ENCODE measurements around the gene PRR12.

Gene PRR12

DNA sequence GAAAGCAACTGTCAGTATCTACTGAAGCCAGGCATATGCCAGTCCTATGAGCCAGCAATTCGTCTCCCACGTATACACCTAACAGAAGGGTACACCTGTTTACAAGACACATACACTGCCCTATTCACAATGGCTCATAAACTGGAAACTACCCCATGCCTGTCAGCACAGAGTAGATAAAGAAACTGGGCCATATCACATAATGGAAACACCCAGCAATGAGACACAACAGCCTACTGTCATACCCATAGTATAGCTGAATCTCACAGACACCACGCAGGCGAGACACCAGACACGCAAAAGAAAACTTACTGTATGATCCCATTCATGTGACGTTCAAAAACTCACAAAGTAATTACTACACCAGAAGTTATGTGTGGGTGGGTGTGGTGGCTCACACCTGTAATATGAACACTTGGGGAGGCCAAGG lies 26.4 kb upstream of the PRR12 start:
- DNase-seq, result no peak

DNA sequence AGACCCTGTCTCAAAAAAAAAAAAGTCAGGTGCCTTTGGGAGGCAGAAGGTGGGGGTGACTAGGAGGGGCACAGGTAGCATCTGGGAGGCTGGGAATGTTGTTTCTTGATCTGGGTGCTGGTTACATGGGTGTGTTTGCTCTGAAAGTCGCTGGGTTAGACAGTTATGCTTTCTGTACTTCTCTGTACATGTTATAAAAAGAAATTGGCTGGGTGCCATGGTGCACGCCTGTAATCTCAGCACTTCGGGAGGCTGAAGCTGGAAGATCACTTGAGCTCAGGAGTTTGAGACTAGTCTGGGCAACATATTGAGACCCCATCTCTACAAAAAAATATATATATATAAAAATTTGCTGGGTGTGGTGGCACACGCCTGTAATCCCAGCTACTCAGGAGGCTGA lies 25.7 kb upstream of the PRR12 start:
- no peak for DNase-seq

DNA sequence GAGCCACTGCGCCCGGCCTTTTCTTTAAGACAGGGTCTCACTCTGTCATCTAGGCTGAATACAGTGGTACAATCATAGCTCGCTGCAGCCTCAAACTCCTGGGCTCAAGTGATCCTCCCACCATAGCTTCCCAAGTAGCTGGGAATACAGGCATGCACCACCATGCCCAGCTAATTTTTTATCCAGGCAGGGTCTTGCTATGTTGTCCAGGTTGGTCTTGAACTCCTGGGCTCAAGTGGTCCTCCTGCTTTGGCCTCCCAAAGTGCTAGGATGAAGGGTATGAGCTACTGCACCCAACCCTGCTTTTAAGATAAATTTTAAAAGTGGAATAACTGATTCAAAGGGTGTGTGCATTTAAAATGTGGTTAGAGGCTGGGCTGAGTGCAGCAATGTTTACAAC lies 24.7 kb upstream of the PRR12 start:
- DNase-seq, result no peak

DNA sequence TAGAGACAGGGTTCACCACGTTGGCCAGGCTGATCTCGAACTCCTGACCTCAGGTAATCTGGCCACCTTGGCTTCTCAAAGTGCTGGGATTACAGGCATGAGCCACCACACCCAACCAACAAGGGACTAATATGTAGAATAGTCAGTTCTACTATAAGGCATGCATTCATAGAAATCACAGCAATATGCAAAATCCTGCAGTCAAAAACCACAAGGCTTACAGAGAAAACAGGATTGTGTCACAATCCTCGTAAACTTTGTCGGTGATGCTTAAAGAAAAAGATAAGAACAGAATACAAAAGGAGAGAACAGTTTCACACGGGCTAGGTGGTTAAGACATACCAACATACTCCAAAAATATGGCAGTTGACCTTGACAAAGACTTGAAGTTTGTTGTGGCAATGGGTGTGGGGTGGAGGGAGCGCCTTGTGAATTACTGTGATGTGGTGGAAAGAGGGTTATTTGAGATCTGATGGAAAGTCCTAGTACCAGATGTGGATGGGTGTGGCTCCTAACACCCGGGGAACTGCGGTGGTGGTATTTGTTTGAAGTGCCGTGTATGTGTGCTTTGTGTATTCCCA lies 23.0 kb upstream of the PRR12 start:
- no peak for DNase-seq

DNA sequence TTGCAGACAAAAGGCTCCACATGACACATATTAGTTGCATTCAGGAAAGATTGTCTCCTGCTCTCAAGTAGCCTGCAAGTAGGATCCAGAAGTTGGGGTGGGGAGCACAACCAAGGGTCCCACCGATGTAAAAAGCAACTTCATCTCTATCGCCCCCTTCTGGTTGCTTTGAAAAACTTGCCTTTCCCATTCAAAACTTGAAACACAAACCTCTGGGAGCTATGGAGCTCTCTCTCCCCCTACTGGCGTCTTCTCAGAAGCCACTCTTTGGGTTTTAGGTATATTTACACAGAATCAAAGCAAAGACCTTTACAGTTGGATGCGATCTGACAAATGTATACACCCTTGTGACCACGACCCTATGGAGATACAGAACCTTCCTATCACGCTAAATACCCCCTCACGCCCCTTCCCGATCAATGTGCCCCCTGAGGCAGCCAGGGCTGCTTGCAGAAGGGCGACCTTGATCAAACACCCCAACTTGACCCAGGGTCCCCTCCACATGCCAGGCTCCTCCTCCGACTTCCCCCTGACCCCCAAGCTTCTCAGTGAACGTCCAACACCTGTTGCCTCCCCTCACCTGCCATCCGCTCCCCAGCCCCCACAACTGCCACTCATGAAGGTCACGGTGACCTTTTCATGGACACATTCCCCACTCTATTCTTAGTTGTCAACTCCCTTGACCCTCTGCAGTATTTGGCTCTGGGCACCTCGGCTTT lies 20.7 kb upstream of the PRR12 start:
- peak; percentile 72 for DNase-seq

DNA sequence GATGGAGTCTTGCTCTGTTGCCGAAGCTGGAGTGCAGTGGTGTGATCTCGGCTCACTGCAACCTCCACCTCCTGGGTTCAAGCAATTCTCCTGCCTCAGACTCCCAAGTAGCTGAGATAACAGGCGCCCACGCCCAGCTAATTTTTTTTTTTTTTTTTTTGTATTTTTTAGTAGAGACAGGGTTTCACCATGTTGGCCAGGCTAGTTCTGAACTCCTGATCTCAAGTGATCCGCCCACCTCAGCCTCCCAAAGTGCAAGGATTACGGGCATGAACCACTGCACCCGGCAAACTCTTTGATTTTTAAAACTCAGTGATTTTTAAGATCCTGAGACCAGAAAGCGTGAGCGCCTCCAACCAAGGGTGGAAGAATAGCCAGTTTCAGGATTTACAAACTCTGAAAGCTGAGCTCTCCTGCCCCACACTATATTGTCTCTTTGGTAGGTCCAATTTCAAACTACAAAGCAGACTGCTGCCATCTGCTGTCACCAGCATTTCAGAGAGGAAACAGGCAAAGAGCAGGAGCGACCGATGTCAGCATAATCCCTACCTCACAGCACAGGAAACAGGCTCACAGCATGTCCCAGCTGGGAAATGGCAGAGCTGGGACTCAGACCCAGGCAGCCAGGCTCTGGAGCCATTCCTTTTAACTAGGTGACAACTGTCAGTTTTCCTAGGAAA lies 19.8 kb upstream of the PRR12 start:
- DNase-seq, result peak; percentile 18

DNA sequence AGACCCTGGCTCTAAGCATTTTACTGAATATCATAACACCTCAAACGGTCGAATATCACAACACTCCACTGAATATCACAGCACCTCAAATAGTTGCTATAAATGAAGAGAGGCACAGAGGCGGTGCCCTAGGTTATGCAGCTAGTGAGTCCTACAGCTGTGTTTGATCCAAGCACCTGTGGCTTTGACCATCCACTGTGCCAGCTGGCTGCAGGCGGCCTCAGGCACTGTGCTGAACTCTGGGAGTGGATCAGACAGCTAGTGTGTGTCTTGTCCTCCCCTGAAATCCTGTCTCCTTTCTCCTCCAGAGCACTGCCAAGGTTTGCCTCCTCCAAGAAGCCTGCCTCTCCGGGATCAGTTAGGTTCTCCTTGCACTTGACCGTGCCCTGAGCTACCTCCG lies 18.0 kb upstream of the PRR12 start:
- DNase-seq, result no peak

DNA sequence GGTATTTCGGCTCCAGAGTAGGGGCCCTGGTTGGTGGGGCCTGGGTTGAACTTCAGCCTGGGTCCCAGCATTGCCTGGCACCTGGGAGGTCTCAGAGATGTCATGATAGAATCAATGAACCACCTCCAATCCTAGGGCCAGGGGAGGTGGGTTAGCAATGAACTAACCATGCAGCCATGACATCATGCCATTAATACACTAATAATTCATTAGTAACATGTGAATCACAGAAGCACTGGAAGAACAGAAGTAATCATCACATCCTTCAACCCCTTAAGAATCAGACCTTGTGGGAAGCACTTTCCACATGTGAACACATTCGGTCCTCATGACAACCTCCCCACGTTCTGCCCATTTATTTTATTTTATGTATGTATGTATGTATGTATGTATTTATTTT lies 17.6 kb upstream of the PRR12 start:
- DNase-seq, result no peak

DNA sequence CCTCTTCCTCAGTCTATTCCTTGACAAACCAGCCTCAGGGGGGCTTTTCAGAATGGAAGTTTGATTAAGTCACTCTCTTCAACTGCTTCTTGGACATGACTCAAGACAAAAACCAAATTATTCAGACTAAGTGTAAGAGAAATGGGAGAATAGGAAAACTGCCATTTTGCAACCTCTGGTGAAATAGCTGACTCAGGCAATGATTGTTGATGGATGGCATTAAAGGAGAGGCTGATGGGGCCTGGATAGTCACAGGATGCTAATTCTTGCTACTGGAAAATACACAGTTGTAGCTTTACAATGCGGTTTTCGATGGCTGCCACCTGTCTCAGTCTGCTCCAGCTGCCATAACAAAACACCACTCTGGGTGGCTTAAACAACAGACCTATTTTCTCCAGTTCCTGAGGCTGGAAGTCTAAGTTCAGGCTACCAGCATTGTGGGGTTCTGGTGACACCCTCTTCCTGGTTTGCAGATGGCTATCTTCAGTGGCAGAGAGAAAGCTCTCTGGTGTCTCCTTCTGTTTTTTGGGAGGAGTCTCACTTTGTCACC lies 16.7 kb upstream of the PRR12 start:
- no peak for DNase-seq

DNA sequence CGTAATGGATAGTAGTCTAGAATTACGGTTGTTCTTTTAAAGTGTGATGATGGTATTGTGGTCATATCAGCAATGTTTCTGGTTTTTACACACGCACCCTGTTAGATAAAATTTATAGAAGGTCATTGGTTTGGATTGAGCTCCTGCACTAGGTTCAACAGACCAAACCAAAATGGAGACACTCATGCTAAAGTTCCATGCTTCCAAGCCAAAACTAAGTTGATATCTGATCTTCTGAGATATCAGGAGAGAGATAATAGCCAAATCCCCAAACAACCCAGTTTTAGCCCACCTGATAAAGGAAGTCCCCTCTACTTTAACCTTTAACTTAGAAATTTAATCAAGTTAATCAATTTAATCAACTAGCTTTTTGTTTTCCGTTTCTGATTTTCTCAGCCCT lies 11.8 kb upstream of the PRR12 start:
- no peak for DNase-seq

DNA sequence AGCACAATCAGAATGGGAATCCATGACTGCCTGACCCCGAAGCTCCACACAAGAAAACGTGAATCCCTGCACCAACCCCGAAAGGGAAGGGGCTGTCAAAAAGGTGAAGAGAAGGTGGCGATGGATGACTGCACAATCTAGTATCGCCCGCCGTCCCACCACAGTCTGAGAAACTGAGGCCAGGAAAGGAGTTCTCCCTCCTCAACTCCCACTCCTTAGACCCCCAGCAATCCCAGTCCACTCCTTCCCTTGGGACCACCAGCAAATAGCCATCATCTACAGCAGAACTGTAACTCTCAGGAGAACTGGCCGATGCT lies 11.1 kb upstream of the PRR12 start:
- DNase-seq, result no peak

DNA sequence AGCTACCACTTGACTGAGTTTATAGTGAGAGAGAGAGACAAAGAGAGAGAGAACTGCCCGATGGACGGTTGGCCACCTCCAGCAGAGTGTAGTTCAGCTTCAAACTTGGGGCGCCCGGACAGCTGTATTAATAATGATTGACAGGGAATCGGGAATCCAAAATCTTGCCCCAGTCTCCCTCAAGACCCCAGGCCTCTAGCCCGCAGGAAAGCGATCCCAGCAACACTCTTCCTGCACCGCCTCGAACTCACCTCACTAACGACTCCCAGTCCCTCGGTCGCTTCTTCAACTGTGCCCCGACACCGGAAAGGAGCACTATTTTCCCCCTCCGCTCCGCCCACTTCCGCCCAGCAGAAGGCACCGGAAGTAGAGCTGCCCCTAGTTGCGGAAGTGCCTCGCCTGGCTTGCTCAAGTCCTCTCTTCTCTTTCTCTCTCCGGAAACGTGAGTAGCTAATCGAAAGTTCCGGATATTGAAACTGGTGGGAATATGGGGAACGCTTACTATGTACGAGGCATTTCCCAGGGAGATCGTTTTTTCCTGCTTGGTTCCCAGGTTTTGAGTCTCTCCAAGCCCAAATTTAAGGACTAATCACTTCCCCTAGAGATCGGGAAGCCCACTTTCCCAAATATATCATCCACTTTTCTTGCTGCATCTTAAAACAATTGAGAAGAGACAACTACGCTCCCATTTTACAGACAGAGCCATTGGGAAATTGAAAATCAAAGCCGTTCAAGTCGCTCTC lies 10.5 kb upstream of the PRR12 start, which contains the start of gene NOSIP:
TSS of gene NOSIP (minus strand) at position 293 of the 743 bp plus-strand sequence. CDS start 19,865 bp downstream, outside the sequence.
- peak; percentile 95 for DNase-seq

DNA sequence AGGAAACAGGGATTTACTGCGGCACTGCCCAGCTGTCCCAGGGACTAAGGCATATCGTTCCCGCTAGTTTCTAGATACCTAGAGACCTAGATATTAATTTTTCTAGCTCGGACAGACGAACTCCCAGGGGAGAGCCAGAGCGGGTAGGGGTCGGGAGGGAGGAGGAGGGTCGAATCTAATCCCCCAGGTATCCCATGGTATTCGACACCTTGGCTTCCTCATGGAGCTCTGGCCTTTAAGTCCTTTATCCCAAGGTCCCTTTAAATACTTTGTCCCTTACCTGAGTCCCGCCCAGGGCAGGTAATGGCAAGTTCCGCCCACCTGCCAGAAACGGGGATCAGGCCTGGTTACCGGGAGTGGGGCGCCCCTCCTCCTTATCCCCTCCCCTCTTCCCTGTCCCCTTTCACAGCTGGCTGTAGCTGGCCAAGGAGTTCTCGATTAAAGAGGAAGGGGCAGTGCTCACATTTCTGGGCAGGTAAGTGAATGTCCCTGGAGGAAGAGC lies 9.9 kb upstream of the PRR12 start, which contains the start of gene PRRG2:
TSS of gene PRRG2 (plus strand) at position 310 of the 502 bp plus-strand sequence. CDS start 1,904 bp downstream, outside the sequence.
- DNase-seq, result peak; percentile 47

DNA sequence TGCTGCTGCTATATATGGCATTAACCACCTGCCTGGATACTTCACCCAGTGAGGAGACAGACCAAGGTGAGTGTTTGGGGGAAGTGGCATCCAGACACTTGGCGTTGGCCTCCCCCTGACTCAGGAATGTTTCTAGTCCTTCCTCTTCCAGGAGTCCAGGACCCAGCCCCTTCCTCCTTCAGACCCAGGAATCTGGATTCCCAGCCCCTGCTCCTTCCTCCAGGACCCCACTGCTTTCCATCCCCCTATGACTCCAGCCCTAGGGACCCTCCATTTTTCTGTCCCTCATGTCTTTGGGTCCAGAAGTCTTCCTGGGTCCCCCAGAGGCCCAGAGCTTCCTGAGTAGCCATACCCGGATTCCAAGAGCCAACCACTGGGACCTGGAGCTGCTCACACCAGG lies 7.7 kb upstream of the PRR12 start:
- no peak for DNase-seq

DNA sequence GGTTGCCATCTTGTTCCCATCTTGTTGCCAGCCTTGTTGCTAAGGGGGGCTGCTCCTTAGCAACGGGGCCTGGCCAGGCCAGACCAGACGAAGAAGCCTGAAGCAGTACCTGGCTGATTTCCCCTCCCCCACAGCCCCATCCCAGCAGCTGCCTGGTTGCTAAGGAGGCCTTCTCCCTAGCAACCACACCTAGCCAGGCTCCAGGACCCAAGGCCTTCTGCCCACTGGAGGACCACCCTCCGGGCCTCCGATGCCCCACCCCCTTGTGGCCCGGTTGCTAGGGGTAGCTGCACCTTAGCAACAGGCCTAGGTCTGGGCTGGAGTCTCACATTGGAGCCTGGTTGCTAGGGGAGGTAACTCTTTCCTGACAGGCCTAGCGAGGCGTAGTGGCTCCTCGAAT lies 6.0 kb upstream of the PRR12 start:
- DNase-seq, result peak; percentile 37

DNA sequence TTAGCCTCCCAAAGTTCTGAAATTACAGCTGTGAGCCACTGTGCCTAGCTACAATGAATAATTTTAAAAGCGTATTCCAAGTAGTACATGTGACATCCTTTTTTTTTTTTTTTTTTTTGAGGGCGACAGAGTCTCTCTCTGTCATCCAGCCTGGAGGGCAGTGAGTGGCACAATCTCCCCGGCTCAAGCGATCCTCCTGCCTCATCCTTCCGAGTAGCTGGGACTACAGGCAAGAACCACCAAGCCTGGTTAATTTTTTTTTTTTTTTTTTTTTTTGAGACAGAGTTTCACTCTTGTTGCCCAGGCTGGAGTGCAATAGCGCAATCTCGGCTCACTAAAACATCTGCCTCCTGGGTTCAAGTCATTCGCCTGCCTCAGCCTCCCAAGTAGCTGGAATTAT lies 3.8 kb upstream of the PRR12 start:
- DNase-seq, result no peak

DNA sequence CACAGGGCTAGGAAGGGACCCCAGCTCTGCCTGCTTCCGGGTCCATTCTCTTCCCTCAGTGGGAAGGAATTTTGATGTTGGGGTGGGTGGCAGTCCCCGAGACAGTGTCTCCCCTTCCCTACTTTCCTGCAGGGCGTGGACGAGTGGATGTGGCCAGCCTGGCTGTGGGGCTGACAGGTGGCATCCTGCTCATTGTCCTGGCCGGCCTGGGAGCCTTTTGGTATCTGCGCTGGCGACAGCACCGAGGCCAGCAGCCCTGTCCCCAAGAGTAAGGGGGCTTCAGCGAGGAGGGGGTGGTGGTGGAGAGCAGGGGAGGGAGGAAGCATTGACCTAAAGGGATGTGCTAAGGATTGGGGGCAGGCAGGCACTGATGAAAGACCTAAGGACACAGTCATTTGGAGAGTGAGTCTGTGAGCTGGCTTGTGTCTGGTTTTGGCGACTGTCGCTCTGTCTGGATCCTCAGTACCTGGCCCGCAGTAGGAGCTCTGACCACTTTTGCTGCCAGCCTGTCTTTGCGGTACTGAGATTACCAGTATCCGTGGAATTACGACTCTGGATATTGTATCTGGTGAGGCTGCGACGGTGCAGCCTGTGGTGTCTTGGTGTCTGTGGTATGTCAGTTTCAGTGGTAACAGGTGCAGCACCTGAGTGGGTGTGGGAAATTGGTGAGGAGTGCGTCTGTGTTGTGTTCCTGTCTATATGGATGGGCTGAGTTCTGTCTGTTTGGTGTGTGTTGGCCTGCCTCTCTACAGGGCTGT lies 2.4 kb upstream of the PRR12 start:
- no peak for DNase-seq

DNA sequence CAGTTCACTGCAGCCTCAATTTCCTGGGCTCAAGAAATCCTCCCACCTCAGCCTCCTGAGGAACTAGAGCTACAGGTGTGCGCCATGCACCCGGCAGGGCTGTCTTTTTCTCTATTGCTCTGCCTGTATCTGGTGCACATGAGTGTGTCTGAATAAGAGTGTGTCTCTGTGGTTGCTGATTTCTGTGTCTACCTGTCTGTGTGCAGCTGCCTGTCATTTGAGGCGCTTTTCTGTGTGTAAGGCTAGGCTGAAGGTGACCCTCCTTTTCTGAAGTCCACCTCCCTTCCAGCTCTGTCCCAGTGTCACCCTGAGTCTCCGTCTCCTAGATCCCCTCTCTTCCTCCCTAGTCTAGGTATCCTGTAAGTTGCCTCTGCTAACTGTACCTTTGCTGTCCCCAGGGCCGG lies 1.5 kb upstream of the PRR12 start:
- no peak for DNase-seq

DNA sequence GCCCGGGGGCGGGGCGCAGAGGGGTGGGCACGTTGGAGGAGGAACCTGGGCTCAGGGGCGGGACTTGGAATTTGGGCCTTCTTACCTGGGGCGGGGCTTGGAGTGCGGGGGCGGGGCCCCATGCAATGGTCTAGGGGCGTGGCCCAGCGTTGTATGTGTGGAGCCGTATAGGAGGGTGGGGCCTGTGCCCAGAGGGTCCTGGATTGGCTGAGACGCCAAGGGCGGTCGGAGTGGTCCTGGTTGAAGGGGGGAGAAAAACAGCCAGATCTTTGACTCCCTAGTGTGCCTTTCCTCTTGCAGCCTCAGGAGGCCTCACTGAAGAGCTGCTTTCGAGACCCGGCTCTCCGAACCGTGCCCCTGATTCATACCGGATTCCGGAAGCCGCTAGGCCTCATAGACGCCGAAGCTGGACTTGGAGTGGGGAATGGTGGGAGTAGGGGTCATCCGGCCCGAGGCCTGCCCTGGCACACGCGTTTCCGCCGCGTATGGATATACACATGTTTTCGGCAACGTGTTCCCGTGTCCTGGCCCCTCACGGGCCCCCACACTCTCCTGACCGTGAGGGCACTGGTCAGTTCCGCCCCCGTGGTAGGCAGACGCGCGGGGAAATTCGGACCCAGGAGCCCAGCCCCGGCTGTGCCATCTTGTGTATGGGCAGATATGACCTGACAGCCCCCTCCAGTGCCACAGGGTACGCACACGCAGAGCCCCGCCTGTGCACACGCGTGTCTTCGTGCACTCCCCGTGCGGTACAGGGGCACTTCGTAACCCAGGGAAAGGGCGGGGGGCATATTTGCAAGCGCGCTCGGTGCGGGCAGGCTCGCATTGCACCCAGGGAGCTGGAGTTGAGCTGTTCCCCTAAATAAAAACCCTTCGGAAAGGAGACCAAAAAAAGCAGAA lies 661 bp upstream of the PRR12 start:
- peak; percentile 97 for DNase-seq

DNA sequence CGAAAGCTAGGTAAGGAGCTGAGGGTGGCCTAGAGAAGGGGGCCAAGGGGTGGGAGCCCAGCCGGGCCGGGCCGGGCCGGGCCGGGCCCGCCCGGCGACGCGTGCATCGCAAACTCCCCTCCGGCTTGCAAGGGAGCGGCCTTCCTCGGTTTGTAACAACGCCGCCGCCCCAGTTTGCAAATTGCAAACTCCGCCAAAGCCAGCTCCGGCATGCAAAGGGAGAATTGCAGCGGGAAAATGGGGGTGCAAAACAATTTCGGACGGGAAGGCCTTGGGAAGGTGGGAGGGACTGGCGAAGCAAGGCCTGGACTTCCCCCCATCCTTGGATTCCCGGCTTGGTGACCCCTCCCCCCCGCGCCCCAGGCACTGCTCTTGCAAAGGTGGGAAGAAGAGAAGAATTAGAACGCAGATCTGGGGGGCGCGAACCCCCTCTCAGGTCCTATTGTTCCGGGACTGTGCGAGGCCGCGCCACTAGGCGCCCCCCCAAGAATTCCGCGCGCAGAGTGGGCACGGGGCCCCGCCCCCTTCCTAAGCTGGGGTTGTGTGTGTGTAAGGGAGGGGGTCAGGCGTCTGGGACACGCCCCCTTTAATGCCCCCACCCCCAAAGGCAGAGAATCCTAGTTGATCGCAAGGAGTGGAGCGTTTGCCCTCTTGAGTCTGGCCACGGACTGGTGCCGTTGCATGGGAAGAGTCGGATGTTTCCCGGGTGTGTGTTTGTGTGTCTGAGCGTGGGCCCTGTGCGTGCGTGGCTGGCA lies 926 bp downstream of the PRR12 start:
- DNase-seq, result peak; percentile 63

Measured in NCI-H510A (cell line).